Daoy (cell line): ENCODE measurements around the gene TMEM255B. TPM values are rescaled to one million over a fixed set of nuclear protein-coding genes. Genes with fewer than 3 reads are reported as not detected.
A peak's percentile ranks its signal among the peaks of the same experiment; 100 is the strongest.

Experiments
- DNase-seq: peaks from one replicate; pipeline ENCODE4 v3.0.0-alpha.2; 2015; ENCODE audit warnings: low read depth
- total RNA-seq: library from RNA; depleted of rRNA; stranded (reverse); fragments of >200 nt; shearing (Covaris generic); gene quantifications from 2 replicates; pipeline ENCODE4 v1.2.3, GENCODE V29; 2014

Gene TMEM255B
- total RNA-seq, 1 experiment from 2014 or later = 3.8 TPM

GRCh38 chr13:113768018-113768905 lies 9.2 kb downstream of the TMEM255B start:
- no peak for DNase-seq

GRCh38 chr13:113769106-113769505 lies 10.1 kb downstream of the TMEM255B start:
- no peak for DNase-seq

GRCh38 chr13:113769881-113770280 lies 10.9 kb downstream of the TMEM255B start:
- no peak for DNase-seq

- no peak for DNase-seq
These were observed 11.4 kb downstream of the TMEM255B start for GRCh38 chr13:113770441-113770840.

- DNase-seq = no peak
These were observed 11.9 kb downstream of the TMEM255B start for GRCh38 chr13:113770937-113771336.

- DNase-seq = peak; percentile 15
These were observed 12.8 kb downstream of the TMEM255B start for GRCh38 chr13:113771709-113772331.

GRCh38 chr13:113774177-113775107 lies 15.4 kb downstream of the TMEM255B start:
- peak; percentile 52 for DNase-seq

GRCh38 chr13:113775451-113776145 lies 16.6 kb downstream of the TMEM255B start:
- DNase-seq = no peak

GRCh38 chr13:113776231-113777125 lies 17.5 kb downstream of the TMEM255B start:
- DNase-seq = no peak

- DNase-seq = no peak
These were observed 18.6 kb downstream of the TMEM255B start for GRCh38 chr13:113777311-113778260.

- DNase-seq = no peak
These were observed 22.5 kb downstream of the TMEM255B start for GRCh38 chr13:113781571-113781970.

- DNase-seq = no peak
These were observed 23.4 kb downstream of the TMEM255B start for GRCh38 chr13:113782472-113782871.

GRCh38 chr13:113783200-113783881 lies 24.3 kb downstream of the TMEM255B start:
- DNase-seq = no peak

GRCh38 chr13:113783966-113784644 lies 25.1 kb downstream of the TMEM255B start:
- DNase-seq = no peak

- DNase-seq = no peak
These were observed 25.6 kb downstream of the TMEM255B start for GRCh38 chr13:113784645-113785024.

GRCh38 chr13:113785051-113786010 lies 26.3 kb downstream of the TMEM255B start:
- peak; percentile 95 for DNase-seq
